22Rv1 (cell line): Measurements from ENCODE around the gene FRK.

Source experiments
- CTCF ChIP-seq: fragments of 450-650 bp; IDR thresholded peaks from 2 replicates; pipeline ENCODE4 v1.5.1; 2017; ENCODE audit warnings: mild to moderate bottlenecking
- ZFX ChIP-seq: fragments of 450-650 bp; IDR thresholded peaks from 2 replicates; pipeline ENCODE4 v1.6.1; 2017; ENCODE audit warnings: antibody characterized with exemption, borderline replicate concordance

- TF ChIP-seq CTCF: no peak
- TF ChIP-seq ZFX: no peak
Observed at GRCh38 chr6:115909923-115910546, 150.7 kb downstream of the FRK start.
